ENCODE measurements around the gene FRAS1.
"Not testable (repeated sequence)": the region's sequence is repeated elsewhere in the genome, so short reads cannot be mapped to it uniquely, and the experiment has no call there.

Gene FRAS1

GRCh38 chr4:78291277-78291676 lies 234.2 kb downstream of the FRAS1 start:
- H3K9ac ChIP-seq (ENCODE audit: low read depth, low read length), result no peak overlapping the region
- H3K27ac ChIP-seq (ENCODE audit: low read depth, low read length), result no peak overlapping the region
- no peak overlapping the region for H3K4me3 ChIP-seq (ENCODE audit: low read length)
- no peaks in the 10 kb centered on the region for H3K27me3 ChIP-seq (ENCODE audit: insufficient read depth, low read length)
- no peaks in the 10 kb centered on the region for H3K4me1 ChIP-seq (ENCODE audit: insufficient read depth, low read length)
- H3K9me3 ChIP-seq (ENCODE audit: insufficient read depth, low read depth, low read length), result no peaks in the 10 kb centered on the region
- 98% methylated on average over 3 of the region's 3 CpGs for WGBS
- H3K36me3 ChIP-seq (ENCODE audit: insufficient read depth, low read length), result peaks cover 24% of the 10 kb centered on the region

GRCh38 chr4:78292341-78292740 lies 235.2 kb downstream of the FRAS1 start:
- no peak overlapping the region for H3K9ac ChIP-seq (ENCODE audit: low read depth, low read length)
- H3K4me3 ChIP-seq (ENCODE audit: low read length), result no peak overlapping the region
- H3K36me3 ChIP-seq (ENCODE audit: insufficient read depth, low read length), result peaks cover 13% of the 10 kb centered on the region
- 92% methylated on average over 2 of the region's 2 CpGs for WGBS
- H3K27me3 ChIP-seq (ENCODE audit: insufficient read depth, low read length), result no peaks in the 10 kb centered on the region
- no peaks in the 10 kb centered on the region for H3K4me1 ChIP-seq (ENCODE audit: insufficient read depth, low read length)
- H3K27ac ChIP-seq (ENCODE audit: low read depth, low read length), result no peak overlapping the region
- no peaks in the 10 kb centered on the region for H3K9me3 ChIP-seq (ENCODE audit: insufficient read depth, low read depth, low read length)

- no peak overlapping the region for H3K27ac ChIP-seq (ENCODE audit: low read depth, low read length)
- no peaks in the 10 kb centered on the region for H3K9me3 ChIP-seq (ENCODE audit: insufficient read depth, low read depth, low read length)
- H3K9ac ChIP-seq (ENCODE audit: low read depth, low read length), result no peak overlapping the region
- no peak overlapping the region for H3K4me3 ChIP-seq (ENCODE audit: low read length)
- no peaks in the 10 kb centered on the region for H3K27me3 ChIP-seq (ENCODE audit: insufficient read depth, low read length)
- WGBS, result 100% methylated on average over 2 of the region's 2 CpGs
- H3K4me1 ChIP-seq (ENCODE audit: insufficient read depth, low read length), result no peaks in the 10 kb centered on the region
- H3K36me3 ChIP-seq (ENCODE audit: insufficient read depth, low read length), result peaks cover 8% of the 10 kb centered on the region
These were observed 235.7 kb downstream of the FRAS1 start for GRCh38 chr4:78292856-78293255.

- no peak overlapping the region for H3K27ac ChIP-seq (ENCODE audit: low read depth, low read length)
- no peaks in the 10 kb centered on the region for H3K27me3 ChIP-seq (ENCODE audit: insufficient read depth, low read length)
- H3K9ac ChIP-seq (ENCODE audit: low read depth, low read length), result no peak overlapping the region
- WGBS, result 72% methylated on average over 1 of the region's 1 CpG
- no peaks in the 10 kb centered on the region for H3K9me3 ChIP-seq (ENCODE audit: insufficient read depth, low read depth, low read length)
- peaks cover 7% of the 10 kb centered on the region for H3K36me3 ChIP-seq (ENCODE audit: insufficient read depth, low read length)
- no peak overlapping the region for H3K4me3 ChIP-seq (ENCODE audit: low read length)
- H3K4me1 ChIP-seq (ENCODE audit: insufficient read depth, low read length), result no peaks in the 10 kb centered on the region
These were observed 236.2 kb downstream of the FRAS1 start for GRCh38 chr4:78293348-78293747.

- peaks cover 12% of the 10 kb centered on the region for H3K36me3 ChIP-seq (ENCODE audit: insufficient read depth, low read length)
- H3K4me1 ChIP-seq (ENCODE audit: insufficient read depth, low read length), result no peaks in the 10 kb centered on the region
- H3K4me3 ChIP-seq (ENCODE audit: low read length), result no peak overlapping the region
- H3K27ac ChIP-seq (ENCODE audit: low read depth, low read length), result no peak overlapping the region
- H3K9ac ChIP-seq (ENCODE audit: low read depth, low read length), result no peak overlapping the region
- H3K9me3 ChIP-seq (ENCODE audit: insufficient read depth, low read depth, low read length), result no peaks in the 10 kb centered on the region
- no peaks in the 10 kb centered on the region for H3K27me3 ChIP-seq (ENCODE audit: insufficient read depth, low read length)
- 63% methylated on average over 4 of the region's 4 CpGs for WGBS
These were observed 236.7 kb downstream of the FRAS1 start for GRCh38 chr4:78293821-78294301.

- Histone ChIP-seq H3K9ac (ENCODE audit: low read depth, low read length) (no peak overlapping the region), H3K27me3 (ENCODE audit: insufficient read depth, low read length) (no peaks in the 10 kb centered on the region), H3K4me3 (ENCODE audit: low read length) (no peak overlapping the region), H3K9me3 (ENCODE audit: insufficient read depth, low read depth, low read length) (no peaks in the 10 kb centered on the region), H3K4me1 (ENCODE audit: insufficient read depth, low read length) (no peaks in the 10 kb centered on the region), H3K27ac (ENCODE audit: low read depth, low read length) (no peak overlapping the region), H3K36me3 (ENCODE audit: insufficient read depth, low read length) (peaks cover 18% of the 10 kb centered on the region)
- WGBS, result 82% methylated on average over 3 of the region's 3 CpGs
These were observed 239.1 kb downstream of the FRAS1 start for GRCh38 chr4:78296261-78296660.

GRCh38 chr4:78297116-78297800 lies 240.1 kb downstream of the FRAS1 start:
- H3K4me3 ChIP-seq (ENCODE audit: low read length), result no peak overlapping the region
- H3K9me3 ChIP-seq (ENCODE audit: insufficient read depth, low read depth, low read length), result no peaks in the 10 kb centered on the region
- no peaks in the 10 kb centered on the region for H3K27me3 ChIP-seq (ENCODE audit: insufficient read depth, low read length)
- WGBS, result 95% methylated on average over 3 of the region's 3 CpGs
- no peak overlapping the region for H3K27ac ChIP-seq (ENCODE audit: low read depth, low read length)
- peaks cover 18% of the 10 kb centered on the region for H3K36me3 ChIP-seq (ENCODE audit: insufficient read depth, low read length)
- H3K4me1 ChIP-seq (ENCODE audit: insufficient read depth, low read length), result no peaks in the 10 kb centered on the region
- no peak overlapping the region for H3K9ac ChIP-seq (ENCODE audit: low read depth, low read length)

GRCh38 chr4:78298618-78299017 lies 241.5 kb downstream of the FRAS1 start:
- H3K4me3 ChIP-seq (ENCODE audit: low read length), result no peak overlapping the region
- H3K27me3 ChIP-seq (ENCODE audit: insufficient read depth, low read length), result no peaks in the 10 kb centered on the region
- peaks cover 18% of the 10 kb centered on the region for H3K36me3 ChIP-seq (ENCODE audit: insufficient read depth, low read length)
- H3K9me3 ChIP-seq (ENCODE audit: insufficient read depth, low read depth, low read length), result no peaks in the 10 kb centered on the region
- no peak overlapping the region for H3K27ac ChIP-seq (ENCODE audit: low read depth, low read length)
- no peak overlapping the region for H3K9ac ChIP-seq (ENCODE audit: low read depth, low read length)
- no peaks in the 10 kb centered on the region for H3K4me1 ChIP-seq (ENCODE audit: insufficient read depth, low read length)

- Histone ChIP-seq H3K9ac (ENCODE audit: low read depth, low read length) (no peak overlapping the region), H3K4me1 (ENCODE audit: insufficient read depth, low read length) (no peaks in the 10 kb centered on the region), H3K9me3 (ENCODE audit: insufficient read depth, low read depth, low read length) (no peaks in the 10 kb centered on the region), H3K4me3 (ENCODE audit: low read length) (no peak overlapping the region), H3K36me3 (ENCODE audit: insufficient read depth, low read length) (peaks cover 18% of the 10 kb centered on the region), H3K27ac (ENCODE audit: low read depth, low read length) (no peak overlapping the region), H3K27me3 (ENCODE audit: insufficient read depth, low read length) (no peaks in the 10 kb centered on the region)
- WGBS, result 93% methylated on average over 2 of the region's 2 CpGs
These were observed 242.4 kb downstream of the FRAS1 start for GRCh38 chr4:78299565-78299972.

- WGBS, result 43% methylated on average over 16 of the region's 16 CpGs
- H3K4me3 ChIP-seq (ENCODE audit: low read length); H3K27ac ChIP-seq (ENCODE audit: low read depth, low read length); H3K27me3 ChIP-seq (ENCODE audit: insufficient read depth, low read length); H3K9me3 ChIP-seq (ENCODE audit: insufficient read depth, low read depth, low read length): not testable (repeated sequence)
- peak overlapping the region; percentile 24; the same call in 1 of the 2 replicates for H3K9ac ChIP-seq (ENCODE audit: low read depth, low read length)
- peaks cover 19% of the 10 kb centered on the region for H3K4me1 ChIP-seq (ENCODE audit: insufficient read depth, low read length)
- H3K36me3 ChIP-seq (ENCODE audit: insufficient read depth, low read length), result peaks cover 21% of the 10 kb centered on the region
These were observed 250.1 kb downstream of the FRAS1 start for GRCh38 chr4:78307263-78307662.

- H3K4me3 ChIP-seq (ENCODE audit: low read length), result no peak overlapping the region
- WGBS, result 90% methylated on average over 4 of the region's 4 CpGs
- no peaks in the 10 kb centered on the region for H3K27me3 ChIP-seq (ENCODE audit: insufficient read depth, low read length)
- no peak overlapping the region for H3K27ac ChIP-seq (ENCODE audit: low read depth, low read length)
- peaks cover 23% of the 10 kb centered on the region for H3K36me3 ChIP-seq (ENCODE audit: insufficient read depth, low read length)
- H3K4me1 ChIP-seq (ENCODE audit: insufficient read depth, low read length), result peaks cover 28% of the 10 kb centered on the region
- no peaks in the 10 kb centered on the region for H3K9me3 ChIP-seq (ENCODE audit: insufficient read depth, low read depth, low read length)
- no peak overlapping the region for H3K9ac ChIP-seq (ENCODE audit: low read depth, low read length)
These were observed 251.4 kb downstream of the FRAS1 start for GRCh38 chr4:78308517-78308916.

GRCh38 chr4:78309352-78309751 lies 252.2 kb downstream of the FRAS1 start:
- Histone ChIP-seq H3K36me3 (ENCODE audit: insufficient read depth, low read length) (peaks cover 31% of the 10 kb centered on the region), H3K4me1 (ENCODE audit: insufficient read depth, low read length) (peaks cover 28% of the 10 kb centered on the region), H3K9ac (ENCODE audit: low read depth, low read length) (no peak overlapping the region), H3K9me3 (ENCODE audit: insufficient read depth, low read depth, low read length) (no peaks in the 10 kb centered on the region), H3K27ac (ENCODE audit: low read depth, low read length) (no peak overlapping the region), H3K27me3 (ENCODE audit: insufficient read depth, low read length) (no peaks in the 10 kb centered on the region), H3K4me3 (ENCODE audit: low read length) (no peak overlapping the region)
- 100% methylated on average over 2 of the region's 2 CpGs for WGBS

Measured in HUES64 (cell line).